Fibroblast of pulmonary artery (primary cell): ENCODE measurements around the gene CASKIN2.

Source experiments
- DNase-seq: peaks from one replicate; pipeline ENCODE4 v3.0.0-alpha.2; 2010; ENCODE audit warnings: low read depth
- H3K4me3 ChIP-seq: replicated peaks from 2 replicates; pipeline ENCODE4 v1.5.1; 2011; ENCODE audit warnings: low read depth, mild to moderate bottlenecking, control low read depth, low read length, moderate library complexity
- TF ChIP-seq, protein P1 (sequence below): IDR thresholded peaks from 2 replicates; pipeline ENCODE4 v1.5.1; 2011; ENCODE audit warnings: mild to moderate bottlenecking, control low read depth, low read length, inconsistent platforms; ENCODE audit errors: missing control alignments

Gene CASKIN2, protein sequence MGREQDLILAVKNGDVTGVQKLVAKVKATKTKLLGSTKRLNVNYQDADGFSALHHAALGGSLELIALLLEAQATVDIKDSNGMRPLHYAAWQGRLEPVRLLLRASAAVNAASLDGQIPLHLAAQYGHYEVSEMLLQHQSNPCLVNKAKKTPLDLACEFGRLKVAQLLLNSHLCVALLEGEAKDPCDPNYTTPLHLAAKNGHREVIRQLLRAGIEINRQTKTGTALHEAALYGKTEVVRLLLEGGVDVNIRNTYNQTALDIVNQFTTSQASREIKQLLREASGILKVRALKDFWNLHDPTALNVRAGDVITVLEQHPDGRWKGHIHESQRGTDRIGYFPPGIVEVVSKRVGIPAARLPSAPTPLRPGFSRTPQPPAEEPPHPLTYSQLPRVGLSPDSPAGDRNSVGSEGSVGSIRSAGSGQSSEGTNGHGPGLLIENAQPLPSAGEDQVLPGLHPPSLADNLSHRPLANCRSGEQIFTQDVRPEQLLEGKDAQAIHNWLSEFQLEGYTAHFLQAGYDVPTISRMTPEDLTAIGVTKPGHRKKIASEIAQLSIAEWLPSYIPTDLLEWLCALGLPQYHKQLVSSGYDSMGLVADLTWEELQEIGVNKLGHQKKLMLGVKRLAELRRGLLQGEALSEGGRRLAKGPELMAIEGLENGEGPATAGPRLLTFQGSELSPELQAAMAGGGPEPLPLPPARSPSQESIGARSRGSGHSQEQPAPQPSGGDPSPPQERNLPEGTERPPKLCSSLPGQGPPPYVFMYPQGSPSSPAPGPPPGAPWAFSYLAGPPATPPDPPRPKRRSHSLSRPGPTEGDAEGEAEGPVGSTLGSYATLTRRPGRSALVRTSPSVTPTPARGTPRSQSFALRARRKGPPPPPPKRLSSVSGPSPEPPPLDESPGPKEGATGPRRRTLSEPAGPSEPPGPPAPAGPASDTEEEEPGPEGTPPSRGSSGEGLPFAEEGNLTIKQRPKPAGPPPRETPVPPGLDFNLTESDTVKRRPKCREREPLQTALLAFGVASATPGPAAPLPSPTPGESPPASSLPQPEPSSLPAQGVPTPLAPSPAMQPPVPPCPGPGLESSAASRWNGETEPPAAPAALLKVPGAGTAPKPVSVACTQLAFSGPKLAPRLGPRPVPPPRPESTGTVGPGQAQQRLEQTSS (N-terminal part only)

DNA sequence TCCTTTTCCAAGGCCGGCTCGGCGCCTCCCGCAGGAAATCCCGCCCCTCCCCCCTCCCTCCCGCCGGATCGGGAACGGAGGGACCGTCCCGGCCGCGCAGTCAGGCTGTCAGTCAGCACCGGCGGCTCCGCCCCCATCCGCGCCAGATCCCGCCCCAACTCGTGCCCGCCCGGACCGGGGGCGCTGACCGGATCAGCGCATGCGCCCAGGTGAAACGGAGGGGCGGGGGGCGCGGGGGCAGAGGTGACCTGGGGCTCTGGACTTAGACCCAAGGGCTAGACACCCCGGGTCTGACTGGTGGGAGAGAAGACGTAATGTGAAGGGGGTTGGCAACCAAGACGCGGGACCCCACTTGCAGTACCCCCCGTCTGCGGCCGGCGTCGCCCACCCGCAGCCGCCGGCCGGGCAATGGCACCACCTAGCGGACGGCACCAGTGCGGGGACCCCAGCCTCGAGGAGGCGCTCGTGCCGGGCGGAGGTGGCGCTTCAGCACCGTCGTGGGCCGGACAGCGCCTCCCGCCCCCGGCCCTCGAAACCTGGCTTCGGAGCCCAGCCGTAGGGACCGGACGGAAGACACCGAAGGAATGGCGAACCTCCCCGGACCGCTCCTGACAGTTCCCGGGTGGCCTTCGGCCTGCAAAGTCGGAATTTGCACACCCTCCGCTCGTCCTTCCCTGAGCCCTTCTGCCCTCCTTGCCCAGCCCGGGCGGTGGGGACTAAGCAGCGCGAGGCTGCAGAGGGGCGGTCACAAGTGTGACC is at the start of gene CASKIN2:
CASKIN2 (minus strand) TSS at position 42 of the 759 bp plus-strand sequence. CDS start 1,733 bp downstream, outside the sequence.
- TF ChIP-seq, protein P1, sequence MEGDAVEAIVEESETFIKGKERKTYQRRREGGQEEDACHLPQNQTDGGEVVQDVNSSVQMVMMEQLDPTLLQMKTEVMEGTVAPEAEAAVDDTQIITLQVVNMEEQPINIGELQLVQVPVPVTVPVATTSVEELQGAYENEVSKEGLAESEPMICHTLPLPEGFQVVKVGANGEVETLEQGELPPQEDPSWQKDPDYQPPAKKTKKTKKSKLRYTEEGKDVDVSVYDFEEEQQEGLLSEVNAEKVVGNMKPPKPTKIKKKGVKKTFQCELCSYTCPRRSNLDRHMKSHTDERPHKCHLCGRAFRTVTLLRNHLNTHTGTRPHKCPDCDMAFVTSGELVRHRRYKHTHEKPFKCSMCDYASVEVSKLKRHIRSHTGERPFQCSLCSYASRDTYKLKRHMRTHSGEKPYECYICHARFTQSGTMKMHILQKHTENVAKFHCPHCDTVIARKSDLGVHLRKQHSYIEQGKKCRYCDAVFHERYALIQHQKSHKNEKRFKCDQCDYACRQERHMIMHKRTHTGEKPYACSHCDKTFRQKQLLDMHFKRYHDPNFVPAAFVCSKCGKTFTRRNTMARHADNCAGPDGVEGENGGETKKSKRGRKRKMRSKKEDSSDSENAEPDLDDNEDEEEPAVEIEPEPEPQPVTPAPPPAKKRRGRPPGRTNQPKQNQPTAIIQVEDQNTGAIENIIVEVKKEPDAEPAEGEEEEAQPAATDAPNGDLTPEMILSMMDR: peak; percentile 68
- H3K4me3 ChIP-seq: peak within 1 kb of the TSS; percentile 72
- DNase-seq: peak; percentile 91

DNA sequence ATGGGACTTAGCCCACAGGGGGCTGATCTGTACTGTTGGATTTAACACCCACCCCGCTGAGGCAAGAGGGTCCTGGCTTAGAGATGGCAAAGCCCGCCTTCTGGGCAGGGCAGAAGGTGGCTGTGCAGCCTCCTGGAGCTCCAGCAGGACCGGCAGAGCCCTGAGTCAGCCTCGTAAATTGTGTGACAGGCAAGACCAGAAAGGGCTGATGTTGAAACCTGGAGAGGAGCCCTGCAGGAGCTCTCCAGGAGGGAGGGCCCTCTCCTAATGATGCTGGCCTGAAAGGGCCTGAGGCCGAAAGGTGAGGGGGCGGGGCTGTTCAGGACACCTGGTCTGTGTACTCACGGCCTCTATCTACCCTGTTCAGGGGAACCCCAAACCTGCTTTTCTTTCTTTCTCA is 49.7 kb upstream of the CASKIN2 start:
- TF ChIP-seq, protein P1: no peak
- no peak overlapping the region for H3K4me3 ChIP-seq
- DNase-seq: no peak

DNA sequence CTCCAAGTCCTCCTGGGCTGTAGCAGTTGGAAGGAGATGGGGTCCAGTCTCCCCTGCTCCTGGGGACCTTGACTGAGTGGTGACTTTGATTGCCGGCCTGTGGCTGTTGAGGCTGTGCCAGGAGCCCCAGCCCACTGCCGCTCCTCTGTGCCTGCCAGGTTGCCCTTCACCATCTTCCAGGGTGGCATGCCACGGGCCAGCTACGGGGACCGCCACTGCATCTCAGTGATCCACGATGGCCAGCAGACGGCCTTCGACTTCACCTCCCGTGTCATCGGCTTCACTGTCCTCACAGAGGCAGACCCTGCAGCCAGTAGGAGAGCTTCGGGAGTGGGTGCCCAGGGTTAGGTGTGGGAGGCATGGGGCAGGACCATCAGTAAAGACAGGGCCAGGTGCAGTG is 48.9 kb upstream of the CASKIN2 start:
- TF ChIP-seq, protein P1: no peak
- no peak overlapping the region for H3K4me3 ChIP-seq
- no peak for DNase-seq

DNA sequence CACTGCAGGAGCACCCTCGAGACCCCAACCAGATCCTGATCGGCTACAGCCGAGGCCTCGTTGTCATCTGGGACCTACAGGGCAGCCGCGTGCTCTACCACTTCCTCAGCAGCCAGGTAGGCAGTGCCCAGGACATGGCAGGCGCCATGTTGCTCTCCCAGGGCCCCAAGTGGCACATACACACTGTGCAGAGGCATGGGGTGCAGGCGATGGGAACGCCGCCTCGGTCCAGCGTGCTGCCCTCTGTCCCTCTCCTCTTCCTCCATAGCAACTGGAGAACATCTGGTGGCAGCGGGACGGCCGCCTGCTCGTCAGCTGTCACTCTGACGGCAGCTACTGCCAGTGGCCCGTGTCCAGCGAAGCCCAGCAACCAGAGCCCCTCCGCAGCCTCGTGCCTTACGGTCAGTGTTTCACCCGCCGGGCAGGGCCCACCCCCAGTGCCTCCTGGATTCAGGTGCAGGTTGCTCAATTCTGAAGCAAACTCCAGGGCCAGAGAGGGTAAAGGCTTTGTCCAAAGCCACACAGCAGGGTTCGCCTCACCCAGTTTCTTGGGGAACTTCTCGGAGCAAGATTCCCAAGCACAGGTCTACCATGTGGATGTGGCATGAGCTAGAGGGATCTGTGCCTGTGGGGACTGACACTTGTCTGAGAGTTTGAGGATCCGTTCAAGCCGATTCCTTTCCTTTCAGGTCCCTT is 47.9 kb upstream of the CASKIN2 start:
- DNase-seq: no peak
- TF ChIP-seq, protein P1: no peak
- no peak overlapping the region for H3K4me3 ChIP-seq

DNA sequence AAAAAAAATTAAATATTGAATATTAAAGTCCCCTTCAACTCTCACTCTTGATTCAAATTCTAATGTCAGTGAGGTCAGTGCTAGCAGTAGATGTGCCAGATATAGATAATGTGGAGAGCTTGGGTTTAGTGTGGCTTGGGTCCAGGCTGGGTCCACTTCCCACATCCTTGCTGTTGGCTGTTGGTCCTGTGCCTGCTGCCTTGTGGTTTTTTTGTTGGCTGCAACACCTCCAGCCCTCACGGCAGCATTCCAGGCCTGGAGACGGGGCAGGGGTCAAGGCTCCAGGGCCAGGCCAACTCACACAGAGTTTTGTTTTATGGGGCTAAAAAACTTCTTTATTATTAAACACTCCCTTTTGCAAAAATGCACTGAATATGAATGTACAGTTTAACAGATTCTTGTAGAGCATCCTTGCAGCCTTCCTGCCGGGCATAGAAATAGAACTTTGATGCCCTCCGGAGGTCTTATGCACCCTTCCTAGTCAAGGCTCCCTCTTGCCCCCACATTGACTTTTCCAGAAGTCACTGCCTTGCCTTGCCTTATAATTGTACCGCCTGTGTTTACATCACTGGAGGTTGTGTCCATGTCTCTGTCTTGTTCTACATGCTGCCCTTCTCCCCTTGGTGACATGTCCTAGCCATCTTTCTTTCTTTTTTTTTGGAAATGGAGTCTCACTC is 46.7 kb upstream of the CASKIN2 start:
- TF ChIP-seq, protein P1: no peak
- DNase-seq: no peak
- no peak overlapping the region for H3K4me3 ChIP-seq
